Urothelium cell line (cell line): ENCODE data around the gene MYO3B.
"Not testable (repeated sequence)": the region's sequence is repeated elsewhere in the genome, so short reads cannot be mapped to it uniquely, and the experiment has no call there.

Source experiments
- DNase-seq: peaks from one replicate; pipeline ENCODE4 v3.0.0; 2011; ENCODE audit warnings: low spot score, mixed read lengths
- FAIRE-seq: peaks from 2 replicates; lab custom pipeline; 2011; peaks lifted over from hg19 to GRCh38; lab: Jason Lieb, UNC

The MYO3B gene

GRCh38 chr2:170208967-170209366 lies 31.0 kb downstream of the MYO3B start:
- FAIRE-seq: no peak
- DNase-seq: no peak

GRCh38 chr2:170212625-170213280 lies 34.8 kb downstream of the MYO3B start:
- FAIRE-seq (no peak), DNase-seq (no peak)

- not testable (repeated sequence) for FAIRE-seq, DNase-seq
Observed at GRCh38 chr2:170213281-170213625, 35.3 kb downstream of the MYO3B start.

- DNase-seq (no peak), FAIRE-seq (no peak)
Observed at GRCh38 chr2:170213651-170214050, 35.7 kb downstream of the MYO3B start.

GRCh38 chr2:170214309-170214948 lies 36.5 kb downstream of the MYO3B start:
- DNase-seq (no peak), FAIRE-seq (no peak)

GRCh38 chr2:170215021-170215420 lies 37.1 kb downstream of the MYO3B start:
- DNase-seq (no peak), FAIRE-seq (no peak)

- FAIRE-seq (no peak), DNase-seq (no peak)
Observed at GRCh38 chr2:170216428-170216827, 38.5 kb downstream of the MYO3B start.

GRCh38 chr2:170216981-170217380 lies 39.0 kb downstream of the MYO3B start:
- FAIRE-seq (no peak), DNase-seq (no peak)

- DNase-seq (no peak), FAIRE-seq (no peak)
Observed at GRCh38 chr2:170217778-170218251, 39.9 kb downstream of the MYO3B start.

- no peak for FAIRE-seq
- DNase-seq: no peak
Observed at GRCh38 chr2:170218456-170218855, 40.5 kb downstream of the MYO3B start.

GRCh38 chr2:170218931-170219330 lies 41.0 kb downstream of the MYO3B start:
- FAIRE-seq: no peak

GRCh38 chr2:170221317-170222288 lies 43.7 kb downstream of the MYO3B start:
- DNase-seq: no peak
- no peak for FAIRE-seq

More at GRCh38 chr2:170218931-170219330, 41.0 kb downstream of the MYO3B start:
- no peak for DNase-seq

- FAIRE-seq (no peak), DNase-seq (no peak)
Observed at GRCh38 chr2:170222298-170222697, 44.4 kb downstream of the MYO3B start.

GRCh38 chr2:170222842-170223241 lies 44.9 kb downstream of the MYO3B start:
- DNase-seq (no peak), FAIRE-seq (no peak)

- DNase-seq (no peak), FAIRE-seq (no peak)
Observed at GRCh38 chr2:170224692-170225294, 46.8 kb downstream of the MYO3B start.

GRCh38 chr2:170226216-170226615 lies 48.3 kb downstream of the MYO3B start:
- FAIRE-seq: no peak
- DNase-seq: no peak

- FAIRE-seq: no peak
- no peak for DNase-seq
Observed at GRCh38 chr2:170227507-170227947, 49.6 kb downstream of the MYO3B start.

- FAIRE-seq: no peak
- DNase-seq: no peak
Observed at GRCh38 chr2:170227951-170228350, 50.0 kb downstream of the MYO3B start.

- no peak for FAIRE-seq
- no peak for DNase-seq
Observed at GRCh38 chr2:170228429-170228828, 50.5 kb downstream of the MYO3B start.

GRCh38 chr2:170229125-170229524 lies 51.2 kb downstream of the MYO3B start:
- DNase-seq: no peak
- FAIRE-seq: no peak

GRCh38 chr2:170229744-170230143 lies 51.8 kb downstream of the MYO3B start:
- DNase-seq (no peak), FAIRE-seq (no peak)
